GM12878 (cell line): ENCODE data around the gene ACADVL. TPM values are rescaled to one million over a fixed set of nuclear protein-coding genes. Genes with fewer than 3 reads are reported as not detected.
A peak's percentile ranks its signal among the peaks of the same experiment; 100 is the strongest.

Experiments used
- ATAC-seq: fragments of 200-7000 bp; cut with Tn5 transposase; 3 replicates; pipeline ENCODE4 v1.9.1; 2020; ENCODE audit warnings: mild to moderate bottlenecking, moderate library complexity
- BruUV-seq: library from RNA; stranded (reverse); fragments of 400-500 nt; replicated peaks from 2 replicates; lab custom pipeline; 2021; lab: Mats Ljungman, UMichigan
- CTCF ChIA-PET: fragments of 300-600 bp; sonication (Branson Sonifier 250); formaldehyde crosslinking; extraction: SDS; loops from one replicate; lab custom pipeline; 2021; ENCODE audit warnings: inconsistent platforms; lab: Yijun Ruan, JAX
- POLR2A ChIA-PET: fragments of 350-600 bp; formaldehyde crosslinking; extraction: SDS; loops from one replicate; lab custom pipeline; 2021; ENCODE audit warnings: inconsistent platforms; lab: Charles Lee
- RAD21 ChIA-PET: fragments of 300-600 bp; sonication (Branson Sonifier 250); formaldehyde crosslinking; loops from one replicate; lab custom pipeline; 2023; ENCODE audit warnings: antibody characterized with exemption; ENCODE audit not compliant: unreplicated experiment; lab: Charles Lee
- SMC1A ChIA-PET: fragments of 300-600 bp; sonication (Branson Sonifier 250); formaldehyde crosslinking; loops from one replicate; lab custom pipeline; 2023; ENCODE audit not compliant: unreplicated experiment, uncharacterized antibody; lab: Charles Lee
- DNase-seq: peaks from one replicate; pipeline ENCODE4 v3.0.0-alpha.2; 2011; ENCODE audit warnings: low read depth, low spot score
- FAIRE-seq: peaks from 3 replicates; lab custom pipeline; 2011; peaks lifted over from hg19 to GRCh38; lab: Jason Lieb, UNC
- H2AFZ ChIP-seq: 2 replicates; pipeline ENCODE4 v1.6.0; 2011; ENCODE audit warnings: low read depth, low read length, control low read depth; ENCODE audit not compliant: control insufficient read depth
- H3K27ac ChIP-seq: 2 replicates; pipeline ENCODE4 v1.5.1; 2011; ENCODE audit warnings: control low read depth; ENCODE audit not compliant: control insufficient read depth, insufficient read depth
- H3K27me3 ChIP-seq, 2 experiments: replicated peaks in 1 of 2; 2 replicates each; pipeline versions ENCODE4 v1.6.0 to v1.6.1; 2011; ENCODE audit warnings: low read length in 1 of 2; ENCODE audit not compliant: control insufficient read depth in 2 of 2, insufficient read depth in 2 of 2
- H3K36me3 ChIP-seq, 2 experiments: 2 replicates each; pipeline ENCODE4 v1.5.1; 2011; ENCODE audit warnings: low read length in 1 of 2; ENCODE audit not compliant: control insufficient read depth in 2 of 2, insufficient read depth in 2 of 2
- H3K4me1 ChIP-seq: 2 replicates; pipeline ENCODE4 v1.6.1; 2011; ENCODE audit warnings: mild to moderate bottlenecking, low read length, moderate library complexity, mixed read lengths; ENCODE audit not compliant: control insufficient read depth, insufficient read depth
- H3K4me2 ChIP-seq: 2 replicates; pipeline ENCODE4 v1.6.0; 2011; ENCODE audit warnings: control low read depth; ENCODE audit not compliant: control insufficient read depth, insufficient read depth
- H3K4me3 ChIP-seq: fragments of 200-600 bp; sonication (generic); 2 replicates; pipeline ENCODE4 v1.5.1; 2016
- H3K79me2 ChIP-seq: 2 replicates; pipeline ENCODE4 v1.6.0; 2011; ENCODE audit warnings: low read length; ENCODE audit not compliant: control insufficient read depth, insufficient read depth
- H3K9ac ChIP-seq: 2 replicates; pipeline ENCODE4 v1.8.0; 2011; ENCODE audit warnings: low read length, control low read depth, mixed read lengths; ENCODE audit not compliant: control insufficient read depth, insufficient read depth
- H3K9me3 ChIP-seq: replicated peaks from 3 replicates; pipeline ENCODE4 v1.5.1; 2011; ENCODE audit warnings: mild to moderate bottlenecking, low read length; ENCODE audit not compliant: control insufficient read depth, insufficient read depth
- H4K20me1 ChIP-seq: 2 replicates; pipeline ENCODE4 v1.6.0; 2011; ENCODE audit not compliant: control insufficient read depth, insufficient read depth
- CBFB ChIP-seq: IDR thresholded peaks from 2 replicates; pipeline ENCODE4 v1.6.1; 2016; ENCODE audit warnings: antibody characterized with exemption, low read depth
- CEBPB ChIP-seq, 2 experiments: fragments of 150-350 bp in 1 of 2; IDR thresholded peaks; 2 replicates each; pipeline ENCODE4 v1.6.1; 2012 to 2014; ENCODE audit warnings: low read depth in 2 of 2, low read length in 2 of 2, borderline replicate concordance in 1 of 2, inconsistent platforms in 1 of 2
- IKZF1 ChIP-seq: fragments of 450-650 bp; conservative IDR thresholded peaks from 2 replicates; pipeline ENCODE4 v1.6.1; 2017; ENCODE audit warnings: antibody characterized with exemption, mild to moderate bottlenecking
- JUND ChIP-seq: IDR thresholded peaks from 2 replicates; pipeline ENCODE4 v1.6.1; 2012; ENCODE audit warnings: low read depth, mild to moderate bottlenecking, low read length, improper control_type of control experiment, moderate library complexity
- KDM1A ChIP-seq: fragments of 200-600 bp; sonication (generic); IDR thresholded peaks from 2 replicates; pipeline ENCODE4 v1.6.1; 2016; ENCODE audit warnings: borderline replicate concordance
- LARP7 ChIP-seq: fragments of 450-650 bp; IDR thresholded peaks from 2 replicates; pipeline ENCODE4 v1.6.1; 2017; ENCODE audit warnings: mild to moderate bottlenecking
- NR2C1 ChIP-seq: fragments of 450-650 bp; IDR thresholded peaks from 2 replicates; pipeline ENCODE4 v1.6.1; 2017; ENCODE audit warnings: antibody characterized with exemption, mild to moderate bottlenecking, moderate library complexity
- NRF1 ChIP-seq: conservative IDR thresholded peaks from 2 replicates; pipeline ENCODE4 v1.6.1; 2011; ENCODE audit warnings: mild to moderate bottlenecking, low read depth, low read length, improper control_type of control experiment
- POLR2A ChIP-seq: IDR thresholded peaks from 2 replicates; pipeline ENCODE4 v1.6.1; 2011; ENCODE audit warnings: low read depth, mild to moderate bottlenecking, low read length
- SUPT20H ChIP-seq: IDR thresholded peaks from 2 replicates; pipeline ENCODE4 v1.6.1; 2011; ENCODE audit warnings: low read depth, mild to moderate bottlenecking, low read length, moderate library complexity, borderline replicate concordance; ENCODE audit not compliant: control insufficient read depth
- WRNIP1 ChIP-seq: IDR thresholded peaks from 2 replicates; pipeline ENCODE4 v1.6.1; 2011; ENCODE audit warnings: low read depth, low read length, improper control_type of control experiment, borderline replicate concordance
- ZNF207 ChIP-seq: fragments of 450-650 bp; IDR thresholded peaks from 2 replicates; pipeline ENCODE4 v1.6.1; 2014; ENCODE audit warnings: antibody characterized with exemption, mild to moderate bottlenecking, borderline replicate concordance
- ZNF274 ChIP-seq: IDR thresholded peaks from one replicate; pipeline ENCODE4 v1.8.0; 2011; ENCODE audit not compliant: insufficient read length, insufficient read depth
- ZNF687 ChIP-seq: fragments of 450-650 bp; IDR thresholded peaks from 2 replicates; pipeline ENCODE4 v1.6.1; 2017; ENCODE audit warnings: mild to moderate bottlenecking, moderate library complexity
- ZZZ3 ChIP-seq: IDR thresholded peaks from 2 replicates; pipeline ENCODE4 v1.6.1; 2011; ENCODE audit warnings: low read depth; ENCODE audit not compliant: control insufficient read depth, insufficient read length
- WGBS: methylation state at CpG from one replicate; pipeline ENCODE4 v1.1.6; 2016; ENCODE audit warnings: low lambda C conversion rate; ENCODE audit not compliant: insufficient replicate concordance, insufficient coverage; ENCODE audit errors: missing lambda C conversion rate; 5-methylcytosine and 5-hydroxymethylcytosine counted together
- in situ Hi-C: fragments of 300-500 bp; cut with MboI; formaldehyde crosslinking; loops from 9 replicates; pipeline ENCODE4 v1.14.3; 2018; ENCODE audit warnings: mixed read lengths
- intact Hi-C: fragments of 100-400 bp; cut with micrococcal nuclease; formaldehyde crosslinking; loops from one replicate; pipeline ENCODE4 v1.14.2; 2022; ENCODE audit not compliant: unreplicated experiment
- polyA plus RNA-seq, 11 experiments: library from polyadenylated mRNA; depleted of rRNA in 4 of 11; unstranded in 6 of 11; stranded (reverse) in 5 of 11; fragments of >200 nt; fragmentation: Nextera tagmentation in 4 of 11; fragmentation: Illumina TruSeq in 1 of 11; extraction: Ambion mirVana in 4 of 11; extraction: Trizol in 1 of 11; gene quantifications; 1 replicate in 1 of 11; 2 replicates in 10 of 11; pipeline versions ENCODE4 v1.2.1 to v1.2.3, GENCODE V29; 2011 to 2016; ENCODE audit warnings: inconsistent platforms in 2 of 11, missing spikeins in 2 of 11, low read depth in 1 of 11
- total RNA-seq, 4 experiments: library from RNA; depleted of rRNA in 3 of 4; stranded (reverse); fragments of >200 nt in 3 of 4; fragmentation: Illumina TruSeq in 1 of 4; extraction: Trizol in 1 of 4; gene quantifications; 2 replicates each; pipeline versions ENCODE4 v1.2.1 to v1.2.3, GENCODE V29; 2013 to 2021
- TF ChIP-seq, protein P1 (sequence below): IDR thresholded peaks from 2 replicates; pipeline ENCODE4 v1.6.1; 2012; ENCODE audit warnings: low read depth, low read length, improper control_type of control experiment

ACADVL gene
- total and polyA plus RNA-seq, 10 of the 15 experiments (the other 5 are each of a cell fraction or from before 2014, with no cell fraction given): 25.4 to 232 (median 180) TPM

- TF ChIP-seq IKZF1 (peak; percentile 40; the same call in 1 of the 2 replicates), POLR2A (no peak)
Observed at GRCh38 chr17:7249830-7250229, 30.1 kb downstream of the ACADVL start (continued).

GRCh38 chr17:7250695-7251627, 31.2 kb downstream of the ACADVL start:
- peak overlapping the region; percentile 89 for H3K4me2 ChIP-seq
- in situ Hi-C loops (no loop called here), intact Hi-C loops (loop anchor here (1.0 kb wide), 1 partner anchor 9 kb away; the partner anchor contains the start of gene GABARAP)
- H3K27ac ChIP-seq: peak overlapping the region; percentile 87
- peak; percentile 26 for ATAC-seq
- peaks cover 60% of the 10 kb centered on the region for H3K79me2 ChIP-seq
- H3K36me3 ChIP-seq: peaks cover 6 to 16% of the 10 kb centered on the region in 2 experiments; a peak in 3 of 4 replicates
- H2AFZ ChIP-seq: no peak overlapping the region
- ChIA-PET CTCF (interaction anchor here (2.7 to 3.2 kb wide), 2 partner anchors 30 to 45 kb away, joined by 10 to 18 read pairs; partner anchors contain the start of genes ACADVL and DLG4), POLR2A (interaction anchor here (1.0 to 4.4 kb wide), 4 partner anchors 12 to 62 kb away, joined by 3 to 99 read pairs (median 18); partner anchors contain the start of genes ACADVL, DLG4, DVL2 and GABARAP), SMC1A (interaction anchor here (0.9 to 3.6 kb wide), 4 partner anchors 10 to 85 kb away, joined by 3 to 26 read pairs (median 10); partner anchors contain the start of genes ACADVL, ACAP1, GABARAP and PHF23), RAD21 (interaction anchor here (0.7 to 2.0 kb wide), 5 partner anchors 9 to 269 kb away, joined by 4 to 11 read pairs (median 5); partner anchors contain the start of genes ACADVL, DLG4, DVL2 and GABARAP)
- H3K27me3 ChIP-seq: no peaks in the 10 kb centered on the region
- BruUV-seq: no TSS peak
- peak overlapping the region; percentile 90 for H3K4me3 ChIP-seq
- H4K20me1 ChIP-seq: no peaks in the 10 kb centered on the region
- under 1% methylated on average over 35 of the region's 55 CpGs for WGBS
- DNase-seq: no peak
- H3K9me3 ChIP-seq: no peaks in the 10 kb centered on the region
- H3K4me1 ChIP-seq: peaks cover 10% of the 10 kb centered on the region
- peak overlapping the region; percentile 91 for H3K9ac ChIP-seq
- no peak for FAIRE-seq
- TF ChIP-seq NR2C1: 0 out of 2 replicates have a peak, but pooled peaks have one; percentile 11
- no peak for TF ChIP-seq WRNIP1
- no peak for TF ChIP-seq ZNF207
- no peak for TF ChIP-seq SUPT20H
- TF ChIP-seq ZNF687: 0 out of 2 replicates have a peak, but pooled peaks have one; percentile 15
- no peak for TF ChIP-seq KDM1A
- no peak for TF ChIP-seq ZZZ3
- TF ChIP-seq, protein P1, sequence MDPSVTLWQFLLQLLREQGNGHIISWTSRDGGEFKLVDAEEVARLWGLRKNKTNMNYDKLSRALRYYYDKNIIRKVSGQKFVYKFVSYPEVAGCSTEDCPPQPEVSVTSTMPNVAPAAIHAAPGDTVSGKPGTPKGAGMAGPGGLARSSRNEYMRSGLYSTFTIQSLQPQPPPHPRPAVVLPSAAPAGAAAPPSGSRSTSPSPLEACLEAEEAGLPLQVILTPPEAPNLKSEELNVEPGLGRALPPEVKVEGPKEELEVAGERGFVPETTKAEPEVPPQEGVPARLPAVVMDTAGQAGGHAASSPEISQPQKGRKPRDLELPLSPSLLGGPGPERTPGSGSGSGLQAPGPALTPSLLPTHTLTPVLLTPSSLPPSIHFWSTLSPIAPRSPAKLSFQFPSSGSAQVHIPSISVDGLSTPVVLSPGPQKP: no peak
- TF ChIP-seq CBFB: no peak
- TF ChIP-seq LARP7: peak; percentile 53; the same call in 1 of the 2 replicates
- no peak for TF ChIP-seq CEBPB (IDR thresholded peaks at IDR 0.05; ENCODE audit: borderline replicate concordance in 1 of 2, low read depth in 2 of 2, low read length in 2 of 2)
- no peak for TF ChIP-seq JUND
- TF ChIP-seq ZNF274: no peak
- TF ChIP-seq NRF1: no peak
